ENCODE data around the gene AFF3. TPM values are rescaled to one million over a fixed set of nuclear protein-coding genes. Genes with fewer than 3 reads are reported as not detected.

AFF3 gene
- total RNA-seq, 4 donors from 2014 or later = 2.1 to 7.3 (median 3.5) TPM

GRCh38 chr2:99641999-99642398 is 500.4 kb downstream of the AFF3 start:
- no peak for TF ChIP-seq POLR2A (IDR thresholded peaks at IDR 0.05)
- TF ChIP-seq, protein P1, sequence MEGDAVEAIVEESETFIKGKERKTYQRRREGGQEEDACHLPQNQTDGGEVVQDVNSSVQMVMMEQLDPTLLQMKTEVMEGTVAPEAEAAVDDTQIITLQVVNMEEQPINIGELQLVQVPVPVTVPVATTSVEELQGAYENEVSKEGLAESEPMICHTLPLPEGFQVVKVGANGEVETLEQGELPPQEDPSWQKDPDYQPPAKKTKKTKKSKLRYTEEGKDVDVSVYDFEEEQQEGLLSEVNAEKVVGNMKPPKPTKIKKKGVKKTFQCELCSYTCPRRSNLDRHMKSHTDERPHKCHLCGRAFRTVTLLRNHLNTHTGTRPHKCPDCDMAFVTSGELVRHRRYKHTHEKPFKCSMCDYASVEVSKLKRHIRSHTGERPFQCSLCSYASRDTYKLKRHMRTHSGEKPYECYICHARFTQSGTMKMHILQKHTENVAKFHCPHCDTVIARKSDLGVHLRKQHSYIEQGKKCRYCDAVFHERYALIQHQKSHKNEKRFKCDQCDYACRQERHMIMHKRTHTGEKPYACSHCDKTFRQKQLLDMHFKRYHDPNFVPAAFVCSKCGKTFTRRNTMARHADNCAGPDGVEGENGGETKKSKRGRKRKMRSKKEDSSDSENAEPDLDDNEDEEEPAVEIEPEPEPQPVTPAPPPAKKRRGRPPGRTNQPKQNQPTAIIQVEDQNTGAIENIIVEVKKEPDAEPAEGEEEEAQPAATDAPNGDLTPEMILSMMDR (IDR thresholded peaks at IDR 0.05) = no peak
- WGBS, 2 donors = 80 to 84% methylated on average over 4 of the region's 4 CpGs
- DNase-seq (ENCODE audit: low spot score in 2 of 2) = peak in 1 of 2 donors; percentile 39
- no peak overlapping the region for H3K4me3 ChIP-seq (ENCODE audit: low read depth, poor library complexity, severe bottlenecking)
- intact Hi-C loops (cut with DNase I; ENCODE audit: low total_unique reads) = no loop called here

GRCh38 chr2:99640635-99641151 is 501.7 kb downstream of the AFF3 start:
- WGBS, 2 donors = 90 to 92% methylated on average over 5 of the region's 5 CpGs
- intact Hi-C loops (cut with DNase I; ENCODE audit: low total_unique reads) = no loop called here
- no peak for TF ChIP-seq POLR2A (IDR thresholded peaks at IDR 0.05)
- TF ChIP-seq, protein P1 (IDR thresholded peaks at IDR 0.05) = no peak
- H3K4me3 ChIP-seq (ENCODE audit: low read depth, poor library complexity, severe bottlenecking) = no peak overlapping the region
- peak in 1 of 2 donors; percentile 32 for DNase-seq (ENCODE audit: low spot score in 2 of 2)

GRCh38 chr2:99638791-99639190 is 503.6 kb downstream of the AFF3 start:
- no peak overlapping the region for H3K4me3 ChIP-seq (ENCODE audit: low read depth, poor library complexity, severe bottlenecking)
- DNase-seq (ENCODE audit: low spot score in 2 of 2) = no peak
- intact Hi-C loops (cut with DNase I; ENCODE audit: low total_unique reads) = no loop called here
- no peak for TF ChIP-seq POLR2A (IDR thresholded peaks at IDR 0.05)
- TF ChIP-seq, protein P1 (IDR thresholded peaks at IDR 0.05) = no peak
- 64 to 70% methylated on average over 4 of the region's 4 CpGs for WGBS, 2 donors

DNA sequence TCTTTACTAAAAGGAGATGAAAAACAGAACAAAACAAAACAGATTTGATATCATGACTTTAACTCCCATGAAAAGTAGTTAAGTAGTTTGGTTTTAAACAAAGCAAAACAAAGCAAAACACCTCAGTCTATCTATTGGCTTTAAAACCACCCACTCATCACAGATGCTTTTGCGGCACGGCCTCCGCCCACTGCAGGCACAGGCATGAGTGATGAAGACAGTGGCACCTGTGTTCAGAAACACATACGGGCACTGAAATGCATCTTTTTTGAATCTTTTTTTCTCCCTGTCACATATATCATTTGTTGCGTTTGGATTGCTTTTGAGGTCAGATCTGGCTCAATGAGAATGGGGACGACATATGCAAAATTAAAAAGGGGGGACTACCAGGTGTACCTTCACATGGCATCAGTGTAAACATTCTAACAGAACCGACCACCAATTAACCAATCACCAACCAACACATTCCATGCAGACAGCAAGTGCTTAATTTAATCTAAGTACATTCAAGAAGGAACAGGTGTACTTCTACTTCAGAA is 505.2 kb downstream of the AFF3 start:
- no peak overlapping the region for H3K4me3 ChIP-seq (ENCODE audit: low read depth, poor library complexity, severe bottlenecking)
- DNase-seq (ENCODE audit: low spot score in 2 of 2) = peak in 1 of 2 donors; percentile 34
- intact Hi-C loops (cut with DNase I; ENCODE audit: low total_unique reads) = no loop called here
- 39 to 45% methylated on average over 7 of the region's 7 CpGs for WGBS, 2 donors
- TF ChIP-seq POLR2A (IDR thresholded peaks at IDR 0.05) = no peak
- TF ChIP-seq, protein P1 (IDR thresholded peaks at IDR 0.05) = no peak

DNA sequence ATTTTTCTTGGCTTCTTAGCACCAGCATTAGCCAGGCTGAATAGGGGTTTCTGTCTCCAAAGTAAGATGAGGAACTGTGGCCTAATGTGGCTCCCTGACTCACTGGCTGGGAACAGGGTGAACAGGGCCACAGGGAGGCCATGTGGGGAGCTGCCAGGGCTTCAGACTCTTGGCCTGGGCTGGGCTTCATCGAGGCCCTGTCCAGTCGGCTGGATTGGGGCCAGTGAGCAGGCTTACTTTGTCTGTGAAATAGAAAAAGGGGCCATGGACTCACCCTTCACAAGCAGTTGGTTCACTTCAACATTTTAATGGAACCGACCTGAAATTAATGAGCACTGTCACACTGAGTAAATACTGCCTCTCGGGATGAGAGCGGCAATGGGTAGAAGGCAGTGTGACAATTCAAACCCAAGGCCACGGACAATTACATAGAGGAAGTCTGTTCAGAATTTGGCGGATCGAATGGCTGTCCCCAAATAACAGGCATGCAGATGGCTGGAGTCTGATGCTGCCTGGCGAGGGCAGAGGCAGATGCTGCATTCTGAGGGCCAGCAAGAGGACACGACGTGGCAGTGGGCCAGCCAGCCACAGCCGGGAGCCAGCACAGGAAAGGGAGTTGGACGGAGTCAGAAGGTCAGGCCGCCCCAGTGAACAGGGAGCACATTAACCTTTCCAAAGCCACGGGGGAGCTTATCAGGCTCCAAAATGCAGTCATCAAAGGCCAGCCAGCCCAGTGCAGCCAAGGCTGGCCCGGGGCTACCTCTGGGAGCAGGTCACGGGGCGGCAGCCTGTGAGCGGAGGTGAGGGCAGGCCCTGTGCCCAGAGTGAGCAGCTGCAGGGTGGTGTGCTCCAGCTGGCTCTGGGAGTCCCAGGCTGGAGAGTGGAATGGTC is 506.0 kb downstream of the AFF3 start:
- intact Hi-C loops (cut with DNase I; ENCODE audit: low total_unique reads) = no loop called here
- no peak for TF ChIP-seq POLR2A (IDR thresholded peaks at IDR 0.05)
- TF ChIP-seq, protein P1 (IDR thresholded peaks at IDR 0.05) = no peak
- no peak overlapping the region for H3K4me3 ChIP-seq (ENCODE audit: low read depth, poor library complexity, severe bottlenecking)
- DNase-seq (ENCODE audit: low spot score in 2 of 2) = peak in 1 of 2 donors; percentile 91
- WGBS, 2 donors = 39 to 40% methylated on average over 15 to 19 of the region's 19 CpGs

Measured in lower leg skin (tissue), 4 donors.